ENCODE measurements around the gene GALNT16.

The GALNT16 gene

GRCh38 chr14:69237142-69237541, 22.8 kb upstream of the GALNT16 start:
- TF ChIP-seq TAF1 (IDR thresholded peaks at IDR 0.05; ENCODE audit: low read depth, low read length): no peak
- TF ChIP-seq SPI1 (IDR thresholded peaks at IDR 0.05; ENCODE audit: low read depth, low read length): no peak
- no peak for TF ChIP-seq POLR2AphosphoS5 (IDR thresholded peaks at IDR 0.05; ENCODE audit: low read depth, low read length)
- no peak for TF ChIP-seq POU2F2 (IDR thresholded peaks at IDR 0.05; ENCODE audit: low read depth, low read length)
- TF ChIP-seq POLR2A (IDR thresholded peaks at IDR 0.05; ENCODE audit: low read depth, low read length): no peak
- no peak for TF ChIP-seq PAX5 (IDR thresholded peaks at IDR 0.05; ENCODE audit: insufficient read depth, low read length, severe bottlenecking)
- no peak for DNase-seq (ENCODE audit: insufficient read length, low spot score)
- no peak for FAIRE-seq

DNA sequence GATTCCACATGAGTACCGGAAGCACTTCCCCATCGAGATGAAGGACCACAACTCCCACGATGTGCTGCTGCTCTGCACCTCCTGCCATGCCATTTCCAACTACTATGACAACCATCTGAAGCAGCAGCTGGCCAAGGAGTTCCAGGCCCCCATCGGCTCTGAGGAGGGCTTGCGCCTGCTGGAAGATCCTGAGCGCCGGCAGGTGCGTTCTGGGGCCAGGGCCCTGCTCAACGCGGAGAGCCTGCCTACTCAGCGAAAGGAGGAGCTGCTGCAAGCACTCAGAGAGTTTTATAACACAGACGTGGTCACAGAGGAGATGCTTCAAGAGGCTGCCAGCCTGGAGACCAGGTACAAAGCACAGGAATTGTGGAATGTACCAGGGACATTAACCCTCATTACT, 22.4 kb upstream of the GALNT16 start:
- no peak for TF ChIP-seq TAF1 (IDR thresholded peaks at IDR 0.05; ENCODE audit: low read depth, low read length)
- TF ChIP-seq POU2F2 (IDR thresholded peaks at IDR 0.05; ENCODE audit: low read depth, low read length): no peak
- no peak for TF ChIP-seq PAX5 (IDR thresholded peaks at IDR 0.05; ENCODE audit: insufficient read depth, low read length, severe bottlenecking)
- no peak for TF ChIP-seq POLR2AphosphoS5 (IDR thresholded peaks at IDR 0.05; ENCODE audit: low read depth, low read length)
- TF ChIP-seq SPI1 (IDR thresholded peaks at IDR 0.05; ENCODE audit: low read depth, low read length): no peak
- no peak for TF ChIP-seq POLR2A (IDR thresholded peaks at IDR 0.05; ENCODE audit: low read depth, low read length)
- DNase-seq (ENCODE audit: insufficient read length, low spot score) (no peak), FAIRE-seq (no peak)

- FAIRE-seq (no peak), DNase-seq (ENCODE audit: insufficient read length, low spot score) (no peak)
- TF ChIP-seq POLR2AphosphoS5 (IDR thresholded peaks at IDR 0.05; ENCODE audit: low read depth, low read length): no peak
Observed at GRCh38 chr14:69238883-69239282, 21.1 kb upstream of the GALNT16 start.

DNA sequence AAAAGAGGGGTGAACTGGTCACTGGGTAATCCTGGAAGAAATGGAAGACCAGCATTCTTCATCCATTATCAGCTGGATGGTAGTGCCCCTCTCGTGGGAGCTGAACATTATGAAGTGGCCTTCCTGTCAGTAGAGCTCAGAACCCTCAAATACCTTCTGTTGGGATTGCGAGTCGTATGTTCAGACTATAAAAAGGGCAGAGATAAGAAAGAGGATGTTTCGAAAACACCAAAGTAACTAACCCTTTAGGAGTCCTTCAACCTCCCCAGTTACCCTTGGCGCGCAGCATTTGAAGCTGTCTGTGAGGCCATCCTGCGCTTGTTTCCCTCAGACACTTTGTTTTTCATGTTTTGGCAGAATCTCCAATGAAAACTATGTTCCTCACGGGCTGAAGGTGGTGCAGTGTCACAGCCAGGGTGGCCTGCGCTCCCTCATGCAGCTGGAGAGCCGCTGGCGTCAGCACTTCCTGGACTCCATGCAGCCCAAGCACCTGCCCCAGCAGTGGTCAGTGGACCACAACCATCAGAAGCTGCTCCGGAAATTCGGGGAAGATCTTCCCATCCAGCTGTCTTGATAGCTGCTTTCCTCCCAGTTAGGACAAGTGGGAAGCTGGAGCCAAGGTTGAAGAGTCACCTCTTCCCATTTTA, 19.3 kb upstream of the GALNT16 start:
- DNase-seq (ENCODE audit: insufficient read length, low spot score) (no peak), FAIRE-seq (no peak)

DNA sequence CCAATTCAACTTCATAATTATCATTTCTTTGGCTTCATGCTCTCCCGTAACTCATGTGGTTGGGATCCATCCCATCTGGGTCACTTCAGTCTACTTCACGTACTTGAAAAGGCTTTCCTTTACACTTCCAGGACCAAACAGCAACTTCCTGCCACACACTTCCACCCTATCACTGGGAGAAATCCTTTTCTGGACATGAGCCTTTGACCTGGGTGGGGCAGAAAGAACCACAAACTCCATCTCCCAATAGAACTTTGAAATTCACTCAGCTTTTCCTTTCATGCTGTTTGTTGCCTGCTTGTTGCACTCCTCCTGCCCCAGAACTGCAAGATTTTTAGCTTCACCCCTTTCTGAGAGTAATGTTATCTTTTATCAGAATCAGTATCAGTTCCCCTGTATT, 18.4 kb upstream of the GALNT16 start:
- no peak for TF ChIP-seq POLR2AphosphoS5 (IDR thresholded peaks at IDR 0.05; ENCODE audit: low read depth, low read length)
- no peak for TF ChIP-seq POLR2A (IDR thresholded peaks at IDR 0.05; ENCODE audit: low read depth, low read length)
- no peak for TF ChIP-seq SPI1 (IDR thresholded peaks at IDR 0.05; ENCODE audit: low read depth, low read length)
- TF ChIP-seq TAF1 (IDR thresholded peaks at IDR 0.05; ENCODE audit: low read depth, low read length): no peak
- no peak for TF ChIP-seq POU2F2 (IDR thresholded peaks at IDR 0.05; ENCODE audit: low read depth, low read length)
- no peak for TF ChIP-seq PAX5 (IDR thresholded peaks at IDR 0.05; ENCODE audit: insufficient read depth, low read length, severe bottlenecking)
- no peak for FAIRE-seq
- no peak for DNase-seq (ENCODE audit: insufficient read length, low spot score)

More for the DNA sequence above, 19.3 kb upstream of the GALNT16 start:
- TF ChIP-seq POLR2AphosphoS5 (IDR thresholded peaks at IDR 0.05; ENCODE audit: low read depth, low read length): no peak
- TF ChIP-seq SPI1 (IDR thresholded peaks at IDR 0.05; ENCODE audit: low read depth, low read length): no peak
- TF ChIP-seq POLR2A (IDR thresholded peaks at IDR 0.05; ENCODE audit: low read depth, low read length): no peak
- no peak for TF ChIP-seq POU2F2 (IDR thresholded peaks at IDR 0.05; ENCODE audit: low read depth, low read length)
- TF ChIP-seq PAX5 (IDR thresholded peaks at IDR 0.05; ENCODE audit: insufficient read depth, low read length, severe bottlenecking): no peak
- no peak for TF ChIP-seq TAF1 (IDR thresholded peaks at IDR 0.05; ENCODE audit: low read depth, low read length)

DNA sequence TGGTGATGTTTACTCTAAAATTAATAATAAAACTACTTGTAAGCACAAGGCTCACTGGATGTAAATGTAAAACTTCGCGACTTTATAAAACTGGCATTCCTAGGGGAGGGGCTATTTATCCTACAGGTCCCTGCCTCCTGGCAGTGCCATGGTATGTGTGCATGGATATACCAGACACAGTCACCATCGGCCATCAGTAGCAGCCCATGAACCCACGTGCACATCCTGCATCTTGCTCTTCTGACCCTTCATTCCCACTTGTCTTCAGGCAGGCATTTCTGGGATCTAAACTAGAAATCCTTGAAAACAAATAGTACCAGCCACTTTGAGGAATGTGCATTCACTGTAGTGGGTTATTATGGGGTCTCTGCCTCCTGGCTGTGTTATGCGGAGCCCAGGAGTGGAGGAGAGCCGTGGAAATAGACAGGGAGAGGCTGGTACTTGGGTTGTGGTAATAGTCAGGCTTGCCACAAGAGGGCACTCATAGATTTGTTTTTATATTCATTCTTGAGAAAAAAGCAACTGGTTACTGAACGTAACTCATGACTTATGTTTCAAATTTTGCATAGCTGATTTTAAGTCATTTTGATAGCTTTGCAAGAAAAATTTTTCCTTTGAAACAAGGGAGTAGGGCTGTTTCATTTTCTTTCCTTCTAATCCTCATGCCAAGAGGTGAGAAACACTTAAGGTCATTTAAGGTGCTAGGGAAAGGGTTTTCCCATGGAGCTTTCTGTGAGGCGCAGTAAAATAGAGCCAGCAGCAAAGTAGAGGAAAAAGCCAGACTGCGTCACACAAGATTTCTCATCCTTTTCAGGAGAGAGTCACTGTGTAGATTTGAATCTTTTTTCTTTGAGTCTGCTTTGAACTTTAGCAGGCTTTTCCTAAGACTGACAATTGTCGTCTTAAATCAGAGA, 17.4 kb upstream of the GALNT16 start:
- TF ChIP-seq TAF1 (IDR thresholded peaks at IDR 0.05; ENCODE audit: low read depth, low read length) (no peak), POLR2A (IDR thresholded peaks at IDR 0.05; ENCODE audit: low read depth, low read length) (no peak), POLR2AphosphoS5 (IDR thresholded peaks at IDR 0.05; ENCODE audit: low read depth, low read length) (no peak), PAX5 (IDR thresholded peaks at IDR 0.05; ENCODE audit: insufficient read depth, low read length, severe bottlenecking) (no peak), SPI1 (IDR thresholded peaks at IDR 0.05; ENCODE audit: low read depth, low read length) (no peak), POU2F2 (IDR thresholded peaks at IDR 0.05; ENCODE audit: low read depth, low read length) (no peak)
- DNase-seq (ENCODE audit: insufficient read length, low spot score): peak; percentile 49
- peak; percentile 79 for FAIRE-seq

DNA sequence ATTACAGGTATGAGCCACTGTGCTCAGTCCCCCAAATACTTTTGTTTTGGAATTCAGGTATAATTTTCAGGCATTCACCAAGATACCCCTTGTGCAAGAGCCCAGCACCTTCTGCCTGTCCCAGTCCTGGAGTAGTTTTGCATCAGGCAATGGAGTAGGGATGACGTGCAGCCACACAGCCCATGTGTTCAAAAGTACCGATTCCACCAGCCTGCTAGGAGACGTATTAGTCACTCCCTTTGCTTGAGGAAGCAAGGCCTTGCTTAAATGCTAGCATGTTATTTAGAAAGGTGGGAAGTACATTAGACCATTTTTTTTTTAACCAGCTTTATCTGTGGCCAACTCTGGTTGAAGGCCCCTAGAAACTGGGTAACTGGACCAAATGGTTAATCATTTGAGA, 15.0 kb upstream of the GALNT16 start:
- TF ChIP-seq TAF1 (IDR thresholded peaks at IDR 0.05; ENCODE audit: low read depth, low read length) (no peak), POLR2AphosphoS5 (IDR thresholded peaks at IDR 0.05; ENCODE audit: low read depth, low read length) (no peak), PAX5 (IDR thresholded peaks at IDR 0.05; ENCODE audit: insufficient read depth, low read length, severe bottlenecking) (no peak), SPI1 (IDR thresholded peaks at IDR 0.05; ENCODE audit: low read depth, low read length) (no peak), POU2F2 (IDR thresholded peaks at IDR 0.05; ENCODE audit: low read depth, low read length) (no peak), POLR2A (IDR thresholded peaks at IDR 0.05; ENCODE audit: low read depth, low read length) (no peak)
- DNase-seq (ENCODE audit: insufficient read length, low spot score) (no peak), FAIRE-seq (no peak)

DNA sequence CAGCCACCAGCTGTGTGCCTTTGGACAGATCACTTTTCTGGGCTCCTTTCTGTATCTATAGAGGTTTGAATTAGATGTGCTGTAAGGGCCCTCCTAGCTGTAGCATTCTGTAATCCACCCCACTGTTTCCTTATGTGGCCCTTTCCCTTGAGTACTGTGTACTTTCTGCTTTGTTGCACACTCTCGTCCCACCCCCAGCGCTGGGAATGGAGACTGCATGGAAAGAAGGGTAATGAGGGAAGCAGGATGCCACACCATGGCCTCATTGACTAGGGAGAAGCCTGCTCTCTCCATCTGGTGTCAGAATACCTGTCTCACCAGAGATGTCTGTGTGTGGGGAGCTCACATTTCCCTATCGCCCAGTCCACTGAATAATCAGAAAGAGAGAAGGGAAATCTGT, 13.6 kb upstream of the GALNT16 start:
- FAIRE-seq (no peak), DNase-seq (ENCODE audit: insufficient read length, low spot score) (no peak)
- TF ChIP-seq POLR2AphosphoS5 (IDR thresholded peaks at IDR 0.05; ENCODE audit: low read depth, low read length): no peak
- TF ChIP-seq POLR2A (IDR thresholded peaks at IDR 0.05; ENCODE audit: low read depth, low read length): no peak
- no peak for TF ChIP-seq TAF1 (IDR thresholded peaks at IDR 0.05; ENCODE audit: low read depth, low read length)
- TF ChIP-seq POU2F2 (IDR thresholded peaks at IDR 0.05; ENCODE audit: low read depth, low read length): no peak
- no peak for TF ChIP-seq SPI1 (IDR thresholded peaks at IDR 0.05; ENCODE audit: low read depth, low read length)
- TF ChIP-seq PAX5 (IDR thresholded peaks at IDR 0.05; ENCODE audit: insufficient read depth, low read length, severe bottlenecking): no peak

GRCh38 chr14:69247676-69248440, 12.1 kb upstream of the GALNT16 start:
- FAIRE-seq: no peak
- DNase-seq (ENCODE audit: insufficient read length, low spot score): no peak
- no peak for TF ChIP-seq SPI1 (IDR thresholded peaks at IDR 0.05; ENCODE audit: low read depth, low read length)
- no peak for TF ChIP-seq POLR2A (IDR thresholded peaks at IDR 0.05; ENCODE audit: low read depth, low read length)
- TF ChIP-seq PAX5 (IDR thresholded peaks at IDR 0.05; ENCODE audit: insufficient read depth, low read length, severe bottlenecking): no peak
- no peak for TF ChIP-seq POU2F2 (IDR thresholded peaks at IDR 0.05; ENCODE audit: low read depth, low read length)
- TF ChIP-seq TAF1 (IDR thresholded peaks at IDR 0.05; ENCODE audit: low read depth, low read length): no peak
- TF ChIP-seq POLR2AphosphoS5 (IDR thresholded peaks at IDR 0.05; ENCODE audit: low read depth, low read length): no peak
